Thyroid gland (tissue), 4 donors: Measurements from ENCODE around the gene FCGR3A. TPM values are rescaled to one million over a fixed set of nuclear protein-coding genes. Genes with fewer than 3 reads are reported as not detected.

ENCODE experiments used
- DNase-seq, 2 donors: peaks; one replicate each; pipeline ENCODE4 v3.0.0-alpha.2; 2019
- H3K27ac ChIP-seq, 3 donors: fragments of 200-600 bp; sonication (generic); 1 replicate in 2 of 3; 2 replicates in 1 of 3; pipeline ENCODE4 v1.5.1; 2016 to 2019; ENCODE audit warnings: mild to moderate bottlenecking in 1 of 3, moderate library complexity in 1 of 3
- H3K27me3 ChIP-seq: fragments of 200-600 bp; sonication (generic); one replicate; pipeline ENCODE4 v1.5.1; 2019
- H3K36me3 ChIP-seq, 2 donors: fragments of 200-600 bp; sonication (generic); one replicate each; pipeline ENCODE4 v1.5.1; 2016 to 2019
- H3K4me1 ChIP-seq, 2 donors: fragments of 200-600 bp; sonication (generic); one replicate each; pipeline ENCODE4 v1.5.1; 2017 to 2019
- H3K4me3 ChIP-seq, 3 donors: fragments of 200-600 bp; sonication (generic); replicated peaks in 1 of 3; 1 replicate in 2 of 3; 2 replicates in 1 of 3; pipeline ENCODE4 v1.5.1; 2016; ENCODE audit warnings: mild to moderate bottlenecking in 1 of 3
- H3K9me3 ChIP-seq: fragments of 200-600 bp; sonication (generic); one replicate; pipeline ENCODE4 v1.5.1; 2017
- CTCF ChIP-seq, 6 experiments: fragments of 200-600 bp in 3 of 6; fragments of 450-650 bp in 3 of 6; sonication (generic) in 3 of 6; IDR thresholded peaks; one replicate each; pipeline ENCODE4 v1.5.1; 2016 to 2019; ENCODE audit warnings: antibody characterized with exemption in 6 of 6, mild to moderate bottlenecking in 2 of 6, inconsistent platforms in 1 of 6, moderate library complexity in 1 of 6
- POLR2A ChIP-seq, 2 donors: fragments of 450-650 bp; IDR thresholded peaks; one replicate each; pipeline ENCODE4 v1.6.1; 2017; ENCODE audit warnings: antibody characterized with exemption in 2 of 2, mild to moderate bottlenecking in 2 of 2, moderate library complexity in 1 of 2
- WGBS, 2 donors: methylation state at CpG; one replicate each; pipeline ENCODE4 v1.1.5; 2017; 5-methylcytosine and 5-hydroxymethylcytosine counted together
- intact Hi-C: fragments of 100-400 bp; cut with DNase I; formaldehyde crosslinking; loops from one replicate; pipeline ENCODE4 v1.15.1; 2023
- total RNA-seq, 4 donors: library from RNA; depleted of rRNA; stranded (reverse); fragments of >200 nt; gene quantifications; one replicate each; pipeline ENCODE4 v1.2.3, GENCODE V29; 2016

Gene FCGR3A
- total RNA-seq, 4 donors from 2014 or later: 1.7 to 11.7 (median 7.6) TPM

- no peaks in the 10 kb centered on the region for H3K36me3 ChIP-seq
- DNase-seq: no peak
- no peak overlapping the region for H3K4me3 ChIP-seq
- intact Hi-C loops: no loop called here
- TF ChIP-seq CTCF (IDR thresholded peaks at IDR 0.05): no peak
- TF ChIP-seq POLR2A (IDR thresholded peaks at IDR 0.05): no peak
- peaks cover 0 to 20% of the 10 kb centered on the region in 2 donors for H3K4me1 ChIP-seq
- H3K27ac ChIP-seq: peak overlapping the region in 1 of 3 donors; percentile 5
- no peaks in the 10 kb centered on the region for H3K9me3 ChIP-seq
- no peaks in the 10 kb centered on the region for H3K27me3 ChIP-seq
- WGBS, 2 donors: 77 to 87% methylated on average over 5 of the region's 5 CpGs
These were observed 38.4 kb downstream of the FCGR3A start for GRCh38 chr1:161511018-161511755.

GRCh38 chr1:161510477-161510876, 39.1 kb downstream of the FCGR3A start:
- Histone ChIP-seq H3K27ac (no peak overlapping the region), H3K27me3 (no peaks in the 10 kb centered on the region), H3K36me3 (no peaks in the 10 kb centered on the region), H3K4me1 (peaks cover 0 to 20% of the 10 kb centered on the region in 2 donors), H3K9me3 (no peaks in the 10 kb centered on the region), H3K4me3 (no peak overlapping the region)
- intact Hi-C loops: no loop called here
- DNase-seq: no peak
- no peak for TF ChIP-seq POLR2A (IDR thresholded peaks at IDR 0.05)
- WGBS, 2 donors: 81 to 89% methylated on average over 3 of the region's 3 CpGs

GRCh38 chr1:161506336-161507223, 43.0 kb downstream of the FCGR3A start:
- no peaks in the 10 kb centered on the region for H3K36me3 ChIP-seq
- 55 to 64% methylated on average over 13 to 14 of the region's 15 CpGs for WGBS, 2 donors
- intact Hi-C loops: no loop called here
- H3K9me3 ChIP-seq: no peaks in the 10 kb centered on the region
- no peak for TF ChIP-seq CTCF (IDR thresholded peaks at IDR 0.05)
- TF ChIP-seq POLR2A (IDR thresholded peaks at IDR 0.05): no peak
- H3K27me3 ChIP-seq: no peaks in the 10 kb centered on the region
- no peak overlapping the region for H3K4me3 ChIP-seq
- H3K4me1 ChIP-seq: peaks cover 0 to 6% of the 10 kb centered on the region in 2 donors
- no peak for DNase-seq
- no peak overlapping the region for H3K27ac ChIP-seq

GRCh38 chr1:161505686-161506085, 43.9 kb downstream of the FCGR3A start:
- WGBS, 2 donors: 88 to 89% methylated on average over 6 of the region's 6 CpGs
- no peak overlapping the region for H3K27ac ChIP-seq
- no peak for DNase-seq
- H3K4me1 ChIP-seq: peaks cover 0 to 1% of the 10 kb centered on the region in 2 donors
- intact Hi-C loops: no loop called here
- H3K9me3 ChIP-seq: no peaks in the 10 kb centered on the region
- TF ChIP-seq CTCF (IDR thresholded peaks at IDR 0.05) (no peak), POLR2A (IDR thresholded peaks at IDR 0.05) (no peak)
- no peak overlapping the region for H3K4me3 ChIP-seq
- H3K36me3 ChIP-seq: no peaks in the 10 kb centered on the region
- no peaks in the 10 kb centered on the region for H3K27me3 ChIP-seq

GRCh38 chr1:161503394-161503748, 46.2 kb downstream of the FCGR3A start:
- DNase-seq: no peak
- Histone ChIP-seq H3K36me3 (no peaks in the 10 kb centered on the region), H3K9me3 (no peaks in the 10 kb centered on the region), H3K4me1 (peaks cover 0 to 4% of the 10 kb centered on the region in 2 donors), H3K4me3 (no peak overlapping the region), H3K27ac (no peak overlapping the region), H3K27me3 (no peaks in the 10 kb centered on the region)
- intact Hi-C loops: no loop called here
- TF ChIP-seq CTCF (IDR thresholded peaks at IDR 0.05) (no peak), POLR2A (IDR thresholded peaks at IDR 0.05) (no peak)
